ENCODE data around the gene MMP17.

Gene MMP17

GRCh38 chr12:131827961-131828534, at the start of gene MMP17:
Gene MMP17, plus strand, starts transcription at chr12:131828393. Its CDS starts 102 bp downstream, at chr12:131828495.
- TF ChIP-seq CTCF (conservative IDR thresholded peaks at IDR 0.05; ENCODE audit: low read depth) = peak; percentile 20; the same call in 1 of the 2 replicates
- POLR2A ChIA-PET (ENCODE audit: low non-redundant PET) = no interaction called here
- DNase-seq (ENCODE audit: low spot score) = no peak
- H3K27ac ChIP-seq = peak within 1 kb of the TSS; percentile 9; the same call in 1 of the 2 replicates
- CTCF ChIA-PET = interaction anchor here (0.6 kb wide), 2 partner anchors 722 to 724 kb away, joined by 3 to 4 read pairs; no protein-coding TSS in a partner anchor

GRCh38 chr12:131779027-131779426, 49.2 kb upstream of the MMP17 start:
- POLR2A ChIA-PET (ENCODE audit: low non-redundant PET) = no interaction called here
- DNase-seq (ENCODE audit: low spot score) = no peak
- CTCF ChIA-PET = no interaction called here
- no peak overlapping the region for H3K27ac ChIP-seq
- TF ChIP-seq CTCF (conservative IDR thresholded peaks at IDR 0.05; ENCODE audit: low read depth) = no peak

- ChIA-PET POLR2A (ENCODE audit: low non-redundant PET) (no interaction called here), CTCF (no interaction called here)
- TF ChIP-seq CTCF (conservative IDR thresholded peaks at IDR 0.05; ENCODE audit: low read depth) = no peak
- no peak for DNase-seq (ENCODE audit: low spot score)
- no peak overlapping the region for H3K27ac ChIP-seq
These were observed 46.1 kb upstream of the MMP17 start for GRCh38 chr12:131782061-131782460.

- TF ChIP-seq CTCF (conservative IDR thresholded peaks at IDR 0.05; ENCODE audit: low read depth) = no peak
- DNase-seq (ENCODE audit: low spot score) = peak; percentile 65
- H3K27ac ChIP-seq = peak overlapping the region; percentile 68
- ChIA-PET CTCF (interaction anchor here (1.9 kb wide), 1 partner anchor 10 kb away, joined by 4 read pairs; no protein-coding TSS in a partner anchor), POLR2A (ENCODE audit: low non-redundant PET) (no interaction called here)
These were observed 44.2 kb upstream of the MMP17 start for GRCh38 chr12:131783915-131784541.

- ChIA-PET CTCF (interaction anchor here (1.9 kb wide), 1 partner anchor 11 kb away, joined by 4 read pairs; no protein-coding TSS in a partner anchor), POLR2A (ENCODE audit: low non-redundant PET) (no interaction called here)
- TF ChIP-seq CTCF (conservative IDR thresholded peaks at IDR 0.05; ENCODE audit: low read depth) = no peak
- DNase-seq (ENCODE audit: low spot score) = no peak
- H3K27ac ChIP-seq = no peak overlapping the region
These were observed 43.1 kb upstream of the MMP17 start for GRCh38 chr12:131784909-131785762.

GRCh38 chr12:131785763-131786330, 42.3 kb upstream of the MMP17 start:
- no peak for TF ChIP-seq CTCF (conservative IDR thresholded peaks at IDR 0.05; ENCODE audit: low read depth)
- no peak overlapping the region for H3K27ac ChIP-seq
- no peak for DNase-seq (ENCODE audit: low spot score)
- ChIA-PET CTCF (no interaction called here), POLR2A (ENCODE audit: low non-redundant PET) (no interaction called here)

All from RWPE1 (cell line).